H9 (cell line): ENCODE results near the gene BMPER. TPM values are rescaled to one million over a fixed set of nuclear protein-coding genes. Genes with fewer than 3 reads are reported as not detected.

ENCODE experiments used
- DNase-seq: peaks from one replicate; pipeline ENCODE4 v3.0.0-alpha.2; 2017
- H2AFZ ChIP-seq: one replicate; pipeline ENCODE4 v1.6.1; 2013; ENCODE audit warnings: mild to moderate bottlenecking, low read length, control low read depth, moderate library complexity
- H2AK5ac ChIP-seq: 2 replicates; pipeline ENCODE4 v1.6.1; 2013; ENCODE audit warnings: low read length, control low read depth, mixed read lengths; ENCODE audit not compliant: insufficient read length
- H2BK120ac ChIP-seq: one replicate; pipeline ENCODE4 v1.6.1; 2013; ENCODE audit warnings: low read depth, mild to moderate bottlenecking, low read length, control low read depth, inconsistent platforms; ENCODE audit not compliant: poor library complexity, severe bottlenecking
- H2BK12ac ChIP-seq: 2 replicates; pipeline ENCODE4 v1.6.1; 2013; ENCODE audit warnings: low read length, control low read depth, mixed read lengths, low read depth; ENCODE audit not compliant: insufficient read length
- H2BK15ac ChIP-seq: 2 replicates; pipeline ENCODE4 v1.6.1; 2013; ENCODE audit warnings: low read depth, low read length, control low read depth
- H2BK20ac ChIP-seq: one replicate; pipeline ENCODE4 v1.6.1; 2013; ENCODE audit warnings: low read depth, mild to moderate bottlenecking, low read length, control low read depth, inconsistent platforms; ENCODE audit not compliant: poor library complexity, severe bottlenecking
- H2BK5ac ChIP-seq: 2 replicates; pipeline ENCODE4 v1.6.1; 2013; ENCODE audit warnings: low read length, control low read depth, mixed read lengths; ENCODE audit not compliant: insufficient read length
- H3K14ac ChIP-seq: 2 replicates; pipeline ENCODE4 v1.6.1; 2013; ENCODE audit warnings: low read length, control low read depth; ENCODE audit not compliant: insufficient read depth
- H3K18ac ChIP-seq: 2 replicates; pipeline ENCODE4 v1.6.1; 2013; ENCODE audit warnings: low read depth, mild to moderate bottlenecking, mixed read lengths, low read length, control low read depth; ENCODE audit not compliant: insufficient read length
- H3K23ac ChIP-seq: 2 replicates; pipeline ENCODE4 v1.6.1; 2013; ENCODE audit warnings: low read length, control low read depth, mixed read lengths, low read depth; ENCODE audit not compliant: insufficient read length
- H3K23me2 ChIP-seq: 2 replicates; pipeline ENCODE4 v1.6.1; 2013; ENCODE audit warnings: low read depth, mild to moderate bottlenecking, mixed read lengths, low read length, control low read depth; ENCODE audit not compliant: insufficient read length, poor library complexity, severe bottlenecking
- H3K27ac ChIP-seq: 2 replicates; pipeline ENCODE4 v1.5.1; 2013; ENCODE audit warnings: low read length, control low read depth, mixed read lengths, low read depth; ENCODE audit not compliant: insufficient read length
- H3K27me3 ChIP-seq: 2 replicates; pipeline ENCODE4 v1.6.1; 2013; ENCODE audit warnings: low read length, control low read depth, inconsistent platforms; ENCODE audit not compliant: insufficient read depth
- H3K4ac ChIP-seq: 2 replicates; pipeline ENCODE4 v1.6.1; 2013; ENCODE audit warnings: low read depth, mild to moderate bottlenecking, control low read depth, inconsistent platforms, low read length, moderate library complexity
- H3K4me1 ChIP-seq: 2 replicates; pipeline ENCODE4 v1.6.1; 2013; ENCODE audit warnings: low read length, control low read depth, inconsistent platforms; ENCODE audit not compliant: insufficient read depth
- H3K4me2 ChIP-seq: 2 replicates; pipeline ENCODE4 v1.6.1; 2013; ENCODE audit warnings: low read length, control low read depth, mixed read lengths; ENCODE audit not compliant: insufficient read length, insufficient read depth
- H3K56ac ChIP-seq: 2 replicates; pipeline ENCODE4 v1.6.1; 2013; ENCODE audit warnings: low read depth, mild to moderate bottlenecking, mixed read lengths, low read length, control low read depth; ENCODE audit not compliant: insufficient read length
- H3K79me1 ChIP-seq: 2 replicates; pipeline ENCODE4 v1.6.1; 2013; ENCODE audit warnings: low read depth, mild to moderate bottlenecking, moderate library complexity, low read length, control low read depth, inconsistent platforms; ENCODE audit not compliant: insufficient read depth, poor library complexity, severe bottlenecking
- H3K79me2 ChIP-seq: 2 replicates; pipeline ENCODE4 v1.6.1; 2013; ENCODE audit warnings: low read length, control low read depth, inconsistent platforms; ENCODE audit not compliant: insufficient read depth
- H3K9ac ChIP-seq: 2 replicates; pipeline ENCODE4 v1.6.1; 2013; ENCODE audit warnings: low read length, control low read depth, mixed read lengths; ENCODE audit not compliant: insufficient read length; ENCODE audit errors: extremely low read depth
- H3K9me3 ChIP-seq: one replicate; pipeline ENCODE4 v1.6.1; 2013; ENCODE audit warnings: low read depth, low read length, inconsistent platforms; ENCODE audit not compliant: control insufficient read depth
- H3T11ph ChIP-seq: one replicate; pipeline ENCODE4 v1.6.1; 2013; ENCODE audit warnings: mild to moderate bottlenecking, low read length, control low read depth, inconsistent platforms
- H4K20me1 ChIP-seq: one replicate; pipeline ENCODE4 v1.6.1; 2013; ENCODE audit not compliant: control insufficient read depth, insufficient read length, insufficient read depth
- H4K5ac ChIP-seq: 2 replicates; pipeline ENCODE4 v1.6.1; 2013; ENCODE audit warnings: low read depth, mild to moderate bottlenecking, mixed read lengths, low read length, control low read depth; ENCODE audit not compliant: insufficient read length
- H4K8ac ChIP-seq: replicated peaks from 2 replicates; pipeline ENCODE4 v1.6.1; 2013; ENCODE audit warnings: low read length, control low read depth, mixed read lengths, low read depth; ENCODE audit not compliant: insufficient read length
- H4K91ac ChIP-seq: 2 replicates; pipeline ENCODE4 v1.6.1; 2013; ENCODE audit warnings: low read depth, mild to moderate bottlenecking, moderate library complexity, mixed read lengths, low read length, control low read depth; ENCODE audit not compliant: insufficient read length
- H3K27ac Mint-ChIP-seq, 3 experiments: 2 replicates in 2 of 3; 3 replicates in 1 of 3; pipeline ENCODE4 v1.8.0; 2020 to 2021; ENCODE audit warnings: mixed read lengths in 3 of 3, mild to moderate bottlenecking in 1 of 3, moderate library complexity in 1 of 3
- H3K27me3 Mint-ChIP-seq: 2 replicates; pipeline ENCODE4 v1.8.0; 2021; ENCODE audit warnings: low read depth, mild to moderate bottlenecking, moderate library complexity, mixed read lengths
- H3K36me3 Mint-ChIP-seq, 3 experiments: 2 replicates in 2 of 3; 3 replicates in 1 of 3; pipeline ENCODE4 v1.8.0; 2020 to 2021; ENCODE audit warnings: low read depth in 3 of 3, mixed read lengths in 3 of 3; ENCODE audit not compliant: insufficient read depth in 1 of 3
- H3K4me1 Mint-ChIP-seq, 2 experiments: 2 replicates each; pipeline ENCODE4 v1.8.0; 2020; ENCODE audit warnings: mixed read lengths in 2 of 2
- H3K4me3 Mint-ChIP-seq, 2 experiments: 2 replicates in 1 of 2; 3 replicates in 1 of 2; pipeline ENCODE4 v1.8.0; 2020 to 2021; ENCODE audit warnings: mild to moderate bottlenecking in 2 of 2, mixed read lengths in 2 of 2, moderate library complexity in 1 of 2
- H3K9me3 Mint-ChIP-seq, 2 experiments: 2 replicates in 1 of 2; 3 replicates in 1 of 2; pipeline ENCODE4 v1.8.0; 2020; ENCODE audit warnings: mild to moderate bottlenecking in 2 of 2, mixed read lengths in 2 of 2, moderate library complexity in 1 of 2
- CTCF ChIP-seq: fragments of 200-600 bp; sonication (generic); conservative IDR thresholded peaks from 3 replicates; pipeline ENCODE4 v1.8.0; 2021; ENCODE audit warnings: antibody characterized with exemption, mild to moderate bottlenecking
- WGBS: extraction: QIAGEN DNeasy Blood & Tissue Kit; methylation state at CpG from one replicate; pipeline ENCODE4 v1.1.7; 2013; ENCODE audit warnings: missing lambda C conversion rate, low lambda C conversion rate, mixed read lengths; ENCODE audit not compliant: insufficient read length; ENCODE audit errors: extremely low coverage; 5-methylcytosine and 5-hydroxymethylcytosine counted together
- total RNA-seq: library from RNA; stranded (reverse); gene quantifications from 2 replicates; pipeline ENCODE4 v1.2.1, GENCODE V29; 2021

BMPER gene
- total RNA-seq, 1 experiment from 2014 or later = 0.20 TPM

GRCh38 chr7:34189031-34189430, 283.7 kb downstream of the BMPER start:
- Histone ChIP-seq H3K4ac (no peak overlapping the region), H4K5ac (no peak overlapping the region), H2BK5ac (no peak overlapping the region), H3T11ph (no peak overlapping the region), H3K27me3 (no peaks in the 10 kb centered on the region), H3K23ac (no peak overlapping the region), H2BK20ac (no peak overlapping the region), H3K4me1 (no peaks in the 10 kb centered on the region), H3K18ac (no peak overlapping the region), H4K8ac (no peak overlapping the region), H2AFZ (no peak overlapping the region), H3K27ac (no peak overlapping the region), H3K14ac (no peak overlapping the region), H3K79me2 (no peaks in the 10 kb centered on the region), H3K56ac (no peak overlapping the region), H2BK120ac (no peak overlapping the region), H2BK15ac (no peak overlapping the region), H3K23me2 (no peaks in the 10 kb centered on the region), H3K9me3 (no peaks in the 10 kb centered on the region), H3K9ac (no peak overlapping the region), H4K20me1 (no peaks in the 10 kb centered on the region), H4K91ac (no peak overlapping the region), H2BK12ac (no peak overlapping the region), H2AK5ac (no peak overlapping the region), H3K4me2 (no peak overlapping the region), H3K79me1 (no peaks in the 10 kb centered on the region)
- peaks cover 0 to 2% (median 0%) of the 10 kb centered on the region in 3 experiments; a peak in 1 of 7 replicates for H3K36me3 Mint-ChIP-seq
- no peaks in the 10 kb centered on the region for H3K9me3 Mint-ChIP-seq
- no CpG with 5 or more reads among the region's 3 CpGs for WGBS
- H3K4me1 Mint-ChIP-seq = peaks cover 13 to 17% of the 10 kb centered on the region in 2 experiments
- TF ChIP-seq CTCF = no peak
- H3K27me3 Mint-ChIP-seq = peaks cover 3% of the 10 kb centered on the region
- no peak for DNase-seq
- no peak overlapping the region for H3K4me3 Mint-ChIP-seq
- H3K27ac Mint-ChIP-seq = no peak overlapping the region
